GM12892 (cell line): Measurements from ENCODE around the gene FGF12.

Source experiments
- POLR2AphosphoS5 ChIP-seq: IDR thresholded peaks from 2 replicates; pipeline ENCODE4 v1.6.1; 2011; ENCODE audit warnings: low read depth, low read length, control low read depth
- TAF1 ChIP-seq: IDR thresholded peaks from 2 replicates; pipeline ENCODE4 v1.6.1; 2011; ENCODE audit warnings: low read depth, mild to moderate bottlenecking, control low read depth, low read length, borderline replicate concordance

- TF ChIP-seq TAF1 (no peak), POLR2AphosphoS5 (no peak)
These were observed 541.3 kb downstream of the FGF12 start for GRCh38 chr3:192186045-192186444.
